Measurements from ENCODE around the gene WNT7A.
A peak's percentile ranks its signal among the peaks of the same experiment; 100 is the strongest.

Gene WNT7A

DNA sequence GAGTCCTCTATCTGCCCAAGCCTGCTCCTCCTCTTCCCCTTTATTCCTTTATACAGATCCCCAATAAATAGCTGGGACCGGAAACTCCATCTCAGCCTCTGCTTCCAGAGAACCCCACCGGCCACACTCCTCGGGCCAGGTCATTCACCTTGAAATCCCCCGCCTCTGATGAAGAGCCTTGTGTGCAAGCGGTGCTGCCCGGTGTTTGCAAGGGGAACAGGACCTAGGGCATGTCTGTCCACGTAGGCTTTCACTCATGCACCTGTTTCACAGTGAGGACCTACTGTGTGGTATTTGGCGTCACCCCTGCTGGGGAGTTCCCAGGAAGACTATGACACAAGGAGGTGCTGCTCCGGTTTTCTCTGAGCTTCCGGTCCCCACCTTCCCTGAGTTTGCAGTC lies 54.0 kb downstream of the WNT7A start:
- DNase-seq: no peak

DNA sequence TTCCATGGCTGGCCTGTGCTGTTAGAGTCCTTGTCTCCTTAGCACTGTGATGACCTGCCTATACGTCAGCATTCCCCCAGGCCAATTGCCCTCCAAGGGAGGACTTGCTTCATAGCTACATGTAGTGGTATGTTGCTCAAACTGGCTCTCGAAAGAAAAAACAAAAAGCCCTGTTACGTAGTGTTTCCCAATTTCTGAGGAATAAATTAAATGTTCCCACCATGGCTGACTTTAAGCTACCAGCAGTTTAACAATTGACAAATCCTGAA lies 54.6 kb downstream of the WNT7A start:
- DNase-seq: no peak

GRCh38 chr3:13824521-13825310 lies 55.2 kb downstream of the WNT7A start:
- DNase-seq: no peak

DNA sequence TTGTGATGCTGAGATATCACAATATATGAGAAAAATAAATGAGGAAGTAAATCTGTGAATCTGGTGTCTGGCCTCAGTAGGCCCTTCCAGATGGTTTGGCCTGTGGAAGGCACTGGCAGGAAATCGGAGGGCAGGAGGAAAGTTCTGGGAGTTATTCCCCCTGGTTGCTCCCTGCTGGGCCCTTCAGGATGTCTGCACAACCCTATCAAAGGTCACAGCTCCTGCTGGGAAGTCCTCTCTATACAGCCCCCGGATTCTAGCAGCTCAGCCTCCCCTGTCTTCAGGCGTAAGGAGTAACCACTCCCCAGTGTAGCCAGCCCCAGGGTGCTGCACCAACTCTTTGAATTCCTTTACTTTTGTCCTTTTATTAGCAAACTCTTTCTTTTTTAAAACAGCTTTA lies 56.2 kb downstream of the WNT7A start:
- DNase-seq: no peak

DNA sequence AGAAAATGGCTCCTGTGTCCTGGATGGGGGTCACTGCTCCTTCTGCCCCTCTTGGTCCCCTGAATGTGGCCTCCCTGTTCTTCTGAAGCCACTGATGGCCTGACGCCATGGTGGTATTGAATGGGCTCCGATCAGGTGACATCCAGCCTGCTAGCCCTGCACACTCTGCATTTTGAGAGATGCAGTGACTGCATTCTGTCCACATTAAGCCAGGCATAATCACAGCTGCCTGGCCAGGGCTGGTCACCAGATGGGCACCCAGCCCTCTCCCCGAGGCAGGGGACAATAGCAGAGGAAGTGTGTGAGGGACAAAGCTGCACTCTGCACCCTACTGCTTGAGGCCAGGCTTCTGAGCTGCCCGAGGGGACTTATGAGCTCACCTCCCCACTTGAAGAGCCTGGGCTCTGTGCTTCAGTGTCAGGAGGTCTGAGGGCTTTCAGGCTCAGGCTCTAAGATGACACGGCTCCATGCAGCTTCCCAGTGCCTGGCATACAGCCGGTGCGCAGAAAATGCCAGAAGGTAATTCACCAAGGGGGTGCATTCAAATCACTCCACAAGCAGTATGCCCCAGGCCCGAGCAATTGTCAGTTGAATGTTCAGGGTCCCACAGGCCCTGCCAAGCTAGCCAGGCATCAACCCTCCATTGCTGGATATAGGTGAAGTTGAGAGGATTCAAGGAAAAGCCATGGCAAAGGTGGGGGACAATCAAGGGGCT lies 56.8 kb downstream of the WNT7A start:
- no peak for DNase-seq

DNA sequence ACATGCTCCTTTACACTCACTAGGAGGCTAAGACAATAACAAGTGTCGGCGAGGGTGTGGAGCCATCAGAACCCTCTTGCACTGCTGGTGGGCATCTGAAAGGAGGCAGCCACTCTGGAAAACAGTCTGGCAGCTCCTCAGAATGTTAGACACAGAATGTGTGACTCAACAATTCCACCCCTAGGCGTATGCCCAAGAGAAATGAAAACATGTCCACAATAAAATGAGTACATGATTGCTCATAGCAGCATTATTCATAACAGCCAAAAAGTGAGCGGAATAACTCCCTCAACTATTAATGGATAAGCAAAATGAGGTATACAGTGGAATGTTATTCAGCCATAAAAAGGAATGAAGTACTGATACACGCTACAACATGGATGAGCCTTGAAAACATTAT lies 57.8 kb downstream of the WNT7A start:
- DNase-seq: no peak

GRCh38 chr3:13821126-13821525 lies 58.7 kb downstream of the WNT7A start:
- DNase-seq: no peak

DNA sequence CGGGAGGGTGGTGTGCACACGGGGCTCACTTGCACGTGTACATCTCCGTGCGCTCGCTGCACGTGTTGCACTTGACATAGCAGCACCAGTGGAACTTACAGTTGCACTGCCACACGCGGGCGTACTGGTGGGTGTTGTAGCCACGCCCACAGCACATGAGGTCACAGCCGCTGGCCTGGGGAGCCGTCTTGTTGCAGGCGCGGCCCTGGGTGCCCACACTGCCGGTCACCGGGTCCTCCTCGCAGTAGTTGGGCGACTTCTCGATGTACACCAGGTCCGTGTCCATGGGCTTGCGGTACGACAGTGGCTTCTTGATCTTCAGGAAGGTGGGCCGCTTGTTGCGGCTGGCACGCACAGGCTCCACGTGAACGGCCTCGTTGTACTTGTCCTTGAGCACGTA lies 61.0 kb downstream of the WNT7A start:
- no peak for DNase-seq

- DNase-seq: no peak
These were observed 64.7 kb downstream of the WNT7A start for GRCh38 chr3:13815088-13815683.

DNA sequence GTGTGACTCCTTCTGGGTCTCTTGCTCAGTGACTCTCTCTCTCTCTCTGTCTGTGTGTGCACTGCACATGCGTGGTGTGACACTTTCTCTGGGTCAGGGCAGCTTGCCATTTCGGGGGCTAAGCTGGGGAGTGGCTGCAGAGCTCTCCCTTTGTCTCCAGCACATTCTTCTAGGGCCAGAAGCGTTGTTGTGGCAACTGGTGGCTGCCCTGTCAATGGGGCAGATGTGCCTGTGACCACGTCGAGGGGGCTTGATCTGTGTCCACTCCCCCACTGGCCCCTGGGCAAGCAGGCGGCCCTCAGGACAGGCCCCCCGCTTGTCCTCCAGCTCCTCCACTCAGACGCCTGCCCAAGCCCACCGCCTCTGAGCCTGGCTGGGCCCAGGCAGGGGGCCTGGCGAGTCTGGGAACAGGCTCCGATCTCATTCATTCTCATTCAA lies 67.8 kb downstream of the WNT7A start:
- DNase-seq: peak; percentile 38 to 73

DNA sequence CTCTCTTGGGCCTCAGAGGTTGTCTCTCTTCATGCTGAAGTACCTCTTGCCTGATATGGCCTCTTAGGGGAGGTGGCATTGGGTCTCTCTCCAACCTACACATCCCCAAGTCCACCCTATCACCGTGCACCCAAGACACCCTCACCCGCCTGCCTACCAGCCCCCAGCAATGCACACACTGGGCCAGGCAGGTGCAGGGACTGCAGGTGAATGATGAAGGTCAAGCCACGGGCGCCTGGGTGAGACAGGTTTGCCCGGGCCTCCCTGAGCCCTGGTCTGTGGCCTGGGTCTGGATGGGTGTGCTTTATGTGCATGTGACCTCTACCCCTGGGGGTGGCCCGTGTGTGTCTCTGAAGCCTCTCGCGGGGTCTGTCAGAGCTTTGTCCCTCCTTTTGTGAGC lies 68.3 kb downstream of the WNT7A start:
- no peak for DNase-seq

DNA sequence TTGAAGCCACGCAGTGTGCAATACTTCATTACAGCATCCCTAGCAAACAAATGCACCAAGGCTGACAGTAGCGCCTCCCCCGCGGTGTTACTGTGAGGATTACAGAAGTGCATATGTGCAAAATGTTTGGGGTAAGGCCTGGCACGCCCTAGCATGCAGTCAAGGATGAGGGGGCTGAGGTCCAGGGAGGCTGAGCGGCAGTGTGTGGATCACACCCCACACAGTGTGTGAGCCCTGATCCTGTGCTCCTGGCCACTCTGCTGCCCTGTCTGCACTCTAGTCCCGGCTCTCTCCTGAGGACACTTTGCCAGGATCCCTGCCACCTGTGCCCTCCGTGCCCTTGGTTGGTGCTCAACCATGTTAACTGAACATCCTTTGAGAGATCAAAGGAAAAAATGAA lies 71.3 kb downstream of the WNT7A start:
- no peak for DNase-seq

DNA sequence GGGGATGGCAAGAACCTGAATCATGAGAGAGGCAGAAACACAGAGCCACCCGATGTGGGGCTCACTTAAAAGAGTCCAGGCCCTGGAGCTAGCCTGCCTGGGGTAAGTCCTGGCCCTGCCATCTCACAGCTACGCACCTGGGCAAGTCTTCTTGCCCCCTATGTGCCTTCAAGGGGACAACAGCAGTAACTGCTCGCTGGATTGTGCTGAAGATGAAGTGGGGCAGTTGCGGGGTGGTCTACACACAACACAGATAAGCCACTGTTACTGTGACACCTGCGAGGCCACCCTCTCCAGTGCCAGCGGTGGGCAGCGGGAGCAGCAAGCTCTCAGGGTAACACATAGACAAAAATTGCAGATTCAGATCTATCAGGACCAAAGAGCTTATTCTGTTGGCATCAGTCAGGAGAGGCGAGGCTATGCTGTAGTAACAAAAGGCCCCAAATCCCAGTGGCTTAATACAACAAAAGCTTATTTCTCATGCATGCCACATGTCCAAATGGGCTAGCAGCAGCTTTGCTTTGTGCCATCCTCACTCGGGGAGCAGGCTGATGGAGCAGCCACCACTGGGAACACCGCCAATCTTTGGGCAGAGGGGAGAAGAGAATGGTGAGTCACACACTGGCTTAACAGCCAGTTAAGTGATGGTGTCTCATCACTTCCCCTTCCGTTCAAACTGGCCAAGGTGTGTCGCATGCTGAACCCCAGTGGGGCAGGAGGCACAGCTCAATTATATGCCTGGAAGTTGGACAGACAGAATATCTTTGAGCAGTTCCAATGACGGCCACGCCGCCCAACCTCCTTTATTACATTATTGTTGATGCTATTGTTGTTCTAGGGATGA lies 78.3 kb downstream of the WNT7A start:
- no peak for DNase-seq

DNA sequence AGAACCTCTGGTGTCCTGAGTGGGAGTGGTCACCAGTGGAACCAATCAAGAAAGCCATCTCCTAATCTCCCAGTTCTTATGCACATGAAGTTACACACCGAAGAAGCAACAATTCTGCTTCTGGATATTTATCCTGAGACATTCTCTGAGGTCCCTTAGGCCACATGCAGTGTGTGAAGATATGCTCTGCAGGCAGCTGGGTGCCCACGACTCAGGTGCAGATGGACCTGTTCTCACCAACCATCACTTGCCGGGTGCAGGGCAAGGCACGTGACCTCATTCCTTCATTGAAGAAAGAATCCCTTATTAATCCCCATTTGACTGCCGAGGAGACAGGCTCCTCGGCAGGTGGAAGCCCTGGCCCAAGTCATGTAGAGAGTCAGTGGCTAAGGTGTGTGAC lies 79.8 kb downstream of the WNT7A start:
- DNase-seq: no peak

- DNase-seq: no peak
These were observed 81.5 kb downstream of the WNT7A start for GRCh38 chr3:13798401-13798800.

DNA sequence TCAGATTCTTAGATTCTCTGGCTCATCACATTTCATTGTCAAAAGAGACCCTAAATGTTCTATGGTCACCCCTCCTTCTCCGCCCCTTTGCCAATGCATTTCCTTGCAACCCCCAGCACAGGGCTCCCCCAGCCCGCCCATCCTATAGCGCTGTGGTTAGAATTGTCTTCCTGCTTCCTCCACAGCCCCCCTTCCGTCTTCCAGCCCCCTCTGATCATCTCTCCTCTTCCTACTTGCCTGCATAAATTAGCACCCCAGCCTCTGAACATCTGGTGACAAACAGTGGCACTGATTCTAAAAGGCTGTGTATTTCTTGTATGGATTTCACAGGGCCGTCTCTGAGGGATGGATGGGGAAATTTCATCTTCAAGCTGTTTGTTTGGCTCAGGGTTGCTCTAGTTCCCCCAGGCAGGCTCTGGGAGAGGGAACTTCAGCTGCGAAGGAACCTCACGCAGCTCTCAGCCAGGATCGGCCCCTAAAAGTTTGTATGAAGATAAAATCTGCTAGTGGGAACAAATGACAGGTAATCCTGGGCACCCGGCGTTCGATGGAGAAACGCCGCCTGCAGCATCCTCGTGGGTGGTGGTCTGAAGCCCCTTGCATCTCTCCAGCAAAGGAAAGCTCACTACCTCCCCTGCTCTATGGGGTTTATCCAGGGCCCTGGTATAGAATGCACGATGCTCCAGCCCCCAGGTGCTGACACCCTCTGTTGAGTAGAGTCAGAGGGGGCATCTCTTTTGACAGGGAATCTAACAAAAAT lies 83.0 kb downstream of the WNT7A start:
- DNase-seq: peak in 1 of 2 donors; percentile 9

DNA sequence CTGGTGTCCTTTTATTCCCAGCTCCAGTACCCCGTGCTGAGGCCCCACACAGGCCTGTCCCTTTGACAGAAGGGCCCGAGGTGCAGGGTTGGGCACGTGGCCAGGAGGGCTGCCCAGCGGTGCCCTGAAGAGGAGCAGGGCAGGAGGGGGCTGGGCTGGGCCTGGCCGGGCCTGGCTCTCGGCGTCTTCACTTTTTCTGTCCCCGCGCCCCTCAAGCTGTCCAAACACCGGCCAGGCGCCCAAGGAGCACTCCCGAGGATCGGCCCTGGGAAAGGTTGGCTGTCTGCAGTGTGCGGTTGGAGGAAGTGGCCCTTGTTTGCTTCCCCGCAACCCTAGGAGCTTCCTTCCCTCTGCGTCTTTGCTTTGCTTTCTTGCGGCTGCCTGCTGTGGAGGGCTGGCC lies 84.1 kb downstream of the WNT7A start:
- DNase-seq: no peak

GRCh38 chr3:13794322-13794721 lies 85.5 kb downstream of the WNT7A start:
- DNase-seq: no peak

GRCh38 chr3:13793451-13793850 lies 86.4 kb downstream of the WNT7A start:
- no peak for DNase-seq

DNA sequence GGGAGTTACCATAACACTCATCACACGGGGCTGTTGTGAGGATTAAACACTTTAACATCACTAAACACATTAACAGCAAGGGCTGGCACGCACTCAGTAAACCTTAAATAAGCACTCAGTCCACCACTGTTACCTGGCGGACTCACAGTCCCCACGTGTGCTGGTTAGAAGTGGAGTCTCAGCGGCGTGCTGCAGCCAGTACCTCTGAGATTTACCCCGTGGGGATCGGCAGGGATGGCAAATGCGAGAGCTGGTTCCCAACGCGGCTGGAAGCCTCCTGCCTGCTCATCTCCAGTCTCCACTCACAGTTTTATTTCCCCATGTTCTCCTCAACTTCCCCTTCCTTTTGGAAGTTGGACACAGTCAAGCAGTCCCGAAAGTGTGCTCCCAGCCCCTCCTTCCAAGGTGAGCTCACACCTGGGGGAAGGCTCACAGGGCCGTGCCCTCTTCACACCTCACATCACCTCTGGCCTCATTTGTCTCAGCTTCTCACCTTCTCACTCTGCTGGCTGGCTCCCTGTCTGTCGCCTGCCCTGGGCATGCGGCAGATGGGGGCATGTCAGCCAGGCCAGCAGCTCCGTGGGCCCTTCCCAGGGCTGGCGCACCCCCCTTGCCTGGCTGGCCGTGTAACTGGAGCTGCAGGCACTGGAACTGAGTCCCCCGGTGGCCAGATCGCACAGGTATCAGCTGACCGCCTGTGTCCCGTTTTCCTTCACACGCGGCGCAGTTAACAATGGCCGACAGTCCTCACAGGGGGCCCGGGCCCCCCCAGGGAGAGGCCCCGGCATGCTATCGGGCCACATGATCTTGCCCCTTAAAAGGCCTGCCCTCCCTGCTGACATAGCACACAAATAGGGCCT lies 87.1 kb downstream of the WNT7A start:
- no peak for DNase-seq

GRCh38 chr3:13792051-13792490 lies 87.8 kb downstream of the WNT7A start:
- DNase-seq: no peak
